ENCODE data around the gene ARL5A. TPM values are rescaled to one million over a fixed set of nuclear protein-coding genes. Genes with fewer than 3 reads are reported as not detected.

The ARL5A gene
- polyA plus RNA-seq, 3 donors: 21.3 to 85.8 (median 74.5) TPM

- intact Hi-C loops (cut with micrococcal nuclease): no loop called here
- Histone ChIP-seq H3K27me3 (ENCODE audit: control insufficient read depth in 2 of 2, insufficient read depth in 2 of 2, low read length in 2 of 2) (no peaks in the 10 kb centered on the region), H3K9me3 (replicated peaks in 1 of 2; ENCODE audit: control insufficient read depth in 1 of 2, insufficient read depth in 1 of 2, low read length in 2 of 2) (no peaks in the 10 kb centered on the region), H3K9ac (ENCODE audit: insufficient read depth, low read length, poor library complexity, severe bottlenecking) (no peak overlapping the region), H3K36me3 (replicated peaks in 1 of 2; ENCODE audit: control insufficient read depth in 1 of 2, insufficient read depth in 2 of 2, low read length in 2 of 2) (peaks cover 18 to 71% of the 10 kb centered on the region in 2 donors), H4K20me1 (ENCODE audit: insufficient read depth, low read length) (no peaks in the 10 kb centered on the region), H3K4me2 (replicated peaks; ENCODE audit: extremely low read depth, low read length, poor library complexity, severe bottlenecking) (no peak overlapping the region), H3K4me1 (ENCODE audit: control insufficient read depth in 1 of 2, insufficient read depth in 2 of 2, low read length in 2 of 2) (no peaks in the 10 kb centered on the region), H3K79me2 (ENCODE audit: insufficient read depth, low read length) (no peaks in the 10 kb centered on the region), H3K4me3 (replicated peaks in 1 of 3; ENCODE audit: low read depth in 2 of 3, low read length in 3 of 3) (no peak overlapping the region), H2AFZ (ENCODE audit: insufficient read depth, low read depth, low read length, poor library complexity, severe bottlenecking) (no peak overlapping the region), H3K27ac (ENCODE audit: low read depth in 1 of 2, low read length in 2 of 2) (no peak overlapping the region)
- Mint-ChIP-seq H3K9me3 (peaks cover 0 to 7% (median 0%) of the 10 kb centered on the region in 7 donors), H3K27me3 (ENCODE audit: low read depth in 3 of 3) (no peaks in the 10 kb centered on the region), H3K4me3 (no peak overlapping the region), H3K4me1 (no peaks in the 10 kb centered on the region), H3K36me3 (peaks cover 53 to 63% of the 10 kb centered on the region in 2 donors), H3K27ac (no peak overlapping the region)
- WGBS (ENCODE audit: insufficient coverage): no CpG with 5 or more reads among the region's 6 CpGs
- DNase-seq: no peak
- no peak for TF ChIP-seq CTCF (IDR thresholded peaks at IDR 0.05)
These were observed 53.0 kb downstream of the ARL5A start for GRCh38 chr2:151775057-151775740.

DNA sequence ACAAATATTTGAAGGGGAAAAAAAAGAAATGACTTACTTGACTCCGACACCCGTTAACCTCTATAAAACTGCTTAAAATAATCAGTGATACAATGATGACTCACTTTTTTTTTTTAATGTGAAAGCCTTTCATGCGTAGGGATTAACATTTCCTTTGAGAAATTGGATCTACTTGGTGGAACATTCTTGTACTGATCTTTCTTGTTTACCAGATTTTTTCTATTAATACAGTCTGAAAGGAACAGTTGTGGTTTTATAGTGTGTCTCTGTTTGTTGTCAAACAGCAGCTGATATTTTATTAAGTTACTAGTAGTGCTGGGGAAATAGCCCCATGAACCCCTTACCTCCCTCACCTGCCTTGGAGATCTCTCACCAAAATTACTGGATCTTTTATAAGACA is 53.7 kb downstream of the ARL5A start:
- no peak overlapping the region for H3K27ac Mint-ChIP-seq
- H3K27ac ChIP-seq (ENCODE audit: low read depth in 1 of 2, low read length in 2 of 2): no peak overlapping the region

More for the DNA sequence above, 53.7 kb downstream of the ARL5A start:
- Histone ChIP-seq H4K20me1 (ENCODE audit: insufficient read depth, low read length) (no peaks in the 10 kb centered on the region), H3K36me3 (replicated peaks in 1 of 2; ENCODE audit: control insufficient read depth in 1 of 2, insufficient read depth in 2 of 2, low read length in 2 of 2) (peaks cover 15 to 64% of the 10 kb centered on the region in 2 donors), H3K4me2 (replicated peaks; ENCODE audit: extremely low read depth, low read length, poor library complexity, severe bottlenecking) (no peak overlapping the region), H3K4me1 (ENCODE audit: control insufficient read depth in 1 of 2, insufficient read depth in 2 of 2, low read length in 2 of 2) (no peaks in the 10 kb centered on the region), H3K9me3 (replicated peaks in 1 of 2; ENCODE audit: control insufficient read depth in 1 of 2, insufficient read depth in 1 of 2, low read length in 2 of 2) (no peaks in the 10 kb centered on the region), H2AFZ (ENCODE audit: insufficient read depth, low read depth, low read length, poor library complexity, severe bottlenecking) (no peak overlapping the region), H3K4me3 (replicated peaks in 1 of 3; ENCODE audit: low read depth in 2 of 3, low read length in 3 of 3) (no peak overlapping the region), H3K9ac (ENCODE audit: insufficient read depth, low read length, poor library complexity, severe bottlenecking) (no peak overlapping the region), H3K79me2 (ENCODE audit: insufficient read depth, low read length) (no peaks in the 10 kb centered on the region), H3K27me3 (ENCODE audit: control insufficient read depth in 2 of 2, insufficient read depth in 2 of 2, low read length in 2 of 2) (no peaks in the 10 kb centered on the region)
- H3K4me1 Mint-ChIP-seq: no peaks in the 10 kb centered on the region
- DNase-seq: no peak
- WGBS (ENCODE audit: insufficient coverage): no CpG with 5 or more reads among the region's 3 CpGs
- TF ChIP-seq CTCF (IDR thresholded peaks at IDR 0.05): no peak
- intact Hi-C loops (cut with micrococcal nuclease): no loop called here
- H3K4me3 Mint-ChIP-seq: no peak overlapping the region
- H3K27me3 Mint-ChIP-seq (ENCODE audit: low read depth in 3 of 3): no peaks in the 10 kb centered on the region
- H3K9me3 Mint-ChIP-seq: peaks cover 0 to 8% (median 0%) of the 10 kb centered on the region in 7 donors
- H3K36me3 Mint-ChIP-seq: peaks cover 52 to 60% of the 10 kb centered on the region in 2 donors

Measured in CD14-positive monocyte (primary cell).